Activated T-cell treated with anti-CD3 and anti-CD28 coated beads for 48 hours (primary cell): ENCODE results near the gene ELFN2.

Experiments used
- DNase-seq: peaks from one replicate; pipeline ENCODE4 v3.0.0-alpha.2; 2020; ENCODE audit warnings: low read depth

Gene ELFN2

DNA sequence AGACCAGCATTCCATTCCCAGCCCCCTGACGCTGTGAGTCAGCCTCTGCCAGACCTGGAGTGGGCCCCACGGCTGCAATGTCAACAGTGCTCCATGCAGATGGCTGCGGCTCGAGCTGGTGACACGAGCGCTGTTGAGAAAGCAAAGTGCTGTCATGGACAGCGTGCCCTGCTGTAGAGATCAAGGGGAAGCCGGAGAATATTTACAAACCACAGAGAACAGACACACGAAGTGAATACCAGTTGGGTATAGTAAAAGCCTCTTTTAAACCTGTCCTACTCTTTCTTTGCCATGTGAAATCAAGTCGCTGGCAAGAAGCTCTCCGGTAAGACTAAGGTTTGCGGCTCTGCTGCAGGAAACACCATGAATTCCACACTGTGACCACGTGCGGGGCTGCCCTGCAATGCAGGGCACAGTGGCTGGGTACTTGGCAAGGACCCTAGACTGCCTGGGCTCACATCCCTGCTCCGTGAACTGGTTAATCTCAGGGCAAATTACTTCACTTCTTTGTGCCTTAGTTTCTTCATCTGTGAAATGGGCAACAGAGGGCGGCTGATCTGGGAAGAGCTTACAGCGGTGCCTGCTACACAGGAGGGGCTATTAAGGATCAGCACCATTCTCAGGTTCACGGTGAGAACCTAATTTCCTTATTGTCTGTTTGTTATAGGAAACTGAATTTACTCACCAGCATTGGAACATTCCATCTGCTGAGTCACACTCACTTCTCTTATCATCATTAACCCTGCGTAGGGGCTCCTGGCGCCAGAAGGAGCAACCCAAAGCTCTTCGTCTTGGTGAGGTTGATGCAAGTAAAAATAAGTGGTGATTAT is 27.8 kb upstream of the ELFN2 start:
- DNase-seq, result no peak

DNA sequence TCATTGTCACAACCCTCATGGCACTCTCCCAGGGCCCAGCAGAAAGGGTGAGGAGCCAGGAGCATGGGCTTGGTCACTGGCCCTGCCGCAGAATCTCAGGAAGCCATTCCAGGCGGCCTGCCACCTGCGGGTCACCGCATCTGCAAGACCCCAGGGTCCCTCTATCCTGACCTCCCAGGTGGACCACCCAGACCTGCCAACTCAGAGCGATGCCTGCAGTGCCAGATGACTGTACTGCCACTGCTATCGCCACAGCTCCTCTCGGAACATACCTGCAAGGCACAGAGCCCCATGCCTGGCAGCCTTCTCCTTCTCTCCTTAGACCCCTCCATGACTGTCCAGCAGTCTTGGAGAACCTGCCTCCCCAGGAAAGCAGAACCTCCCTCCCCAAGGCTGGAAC is 26.4 kb upstream of the ELFN2 start:
- no peak for DNase-seq

- DNase-seq, result no peak
Observed at GRCh38 chr22:37451218-37451617, 23.9 kb upstream of the ELFN2 start.

- DNase-seq, result no peak
Observed at GRCh38 chr22:37449331-37450001, 22.2 kb upstream of the ELFN2 start.

- DNase-seq, result no peak
Observed at GRCh38 chr22:37448516-37449127, 21.3 kb upstream of the ELFN2 start.

GRCh38 chr22:37445501-37445900 is 18.2 kb upstream of the ELFN2 start:
- DNase-seq, result no peak

- DNase-seq, result no peak
Observed at GRCh38 chr22:37443977-37444376, 16.7 kb upstream of the ELFN2 start.

DNA sequence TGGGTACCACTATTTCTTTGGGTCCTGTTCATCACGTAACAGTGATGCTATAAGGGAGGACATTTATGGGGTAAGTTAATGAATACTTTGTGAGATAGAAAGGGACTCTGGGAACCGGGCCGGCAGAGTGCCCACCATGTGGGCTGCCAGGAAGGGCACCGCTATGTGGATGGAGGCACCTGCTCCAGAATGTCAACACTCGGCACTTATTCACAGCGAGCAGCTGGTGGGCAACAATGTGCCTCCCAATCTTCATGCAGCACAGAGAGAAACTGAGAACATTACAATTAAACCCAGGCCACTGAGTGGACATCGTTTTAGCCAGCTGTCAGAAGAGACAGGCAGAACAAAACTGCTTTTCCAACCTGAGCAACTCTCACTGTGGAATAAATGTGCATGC is 15.8 kb upstream of the ELFN2 start:
- no peak for DNase-seq

DNA sequence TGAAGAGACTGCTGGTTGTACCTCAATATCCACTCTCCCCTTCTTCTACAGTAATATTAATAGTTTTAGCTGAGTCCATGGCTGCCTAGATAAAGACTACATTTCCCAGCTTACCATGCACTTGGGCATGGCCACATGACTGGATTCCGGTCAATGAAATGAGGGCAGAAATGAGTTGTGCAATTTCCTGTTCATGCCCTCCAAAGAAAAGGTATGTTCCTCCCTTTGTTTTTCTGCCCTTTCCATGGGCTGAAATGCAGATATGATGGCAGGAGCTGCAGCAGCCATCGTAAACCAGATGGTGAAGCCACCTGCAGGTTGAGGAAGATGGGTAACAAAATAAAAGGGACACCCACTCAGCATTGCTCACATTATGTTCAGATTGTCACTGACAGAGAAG is 15.3 kb upstream of the ELFN2 start:
- DNase-seq, result no peak

- no peak for DNase-seq
Observed at GRCh38 chr22:37442135-37442534, 14.9 kb upstream of the ELFN2 start.

DNA sequence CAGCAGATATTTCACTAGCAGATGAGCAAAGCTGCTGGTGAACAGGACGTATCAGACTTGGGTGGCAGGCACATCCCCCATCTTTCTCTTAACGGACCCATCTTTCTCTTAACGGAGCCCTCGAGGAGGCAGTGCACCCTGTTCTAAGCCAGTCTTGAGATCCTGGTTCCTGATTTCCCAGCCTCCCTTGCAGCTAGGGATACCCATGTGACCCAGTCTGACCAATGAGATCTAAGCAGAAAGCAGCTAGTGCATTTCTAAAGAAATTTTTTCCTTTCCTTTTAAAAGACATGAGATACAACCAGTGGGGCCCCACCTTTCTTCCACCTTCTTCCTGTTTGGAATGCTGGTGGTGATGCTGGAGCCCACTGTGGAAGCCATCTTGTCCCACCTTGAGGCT is 13.6 kb upstream of the ELFN2 start:
- DNase-seq, result no peak

DNA sequence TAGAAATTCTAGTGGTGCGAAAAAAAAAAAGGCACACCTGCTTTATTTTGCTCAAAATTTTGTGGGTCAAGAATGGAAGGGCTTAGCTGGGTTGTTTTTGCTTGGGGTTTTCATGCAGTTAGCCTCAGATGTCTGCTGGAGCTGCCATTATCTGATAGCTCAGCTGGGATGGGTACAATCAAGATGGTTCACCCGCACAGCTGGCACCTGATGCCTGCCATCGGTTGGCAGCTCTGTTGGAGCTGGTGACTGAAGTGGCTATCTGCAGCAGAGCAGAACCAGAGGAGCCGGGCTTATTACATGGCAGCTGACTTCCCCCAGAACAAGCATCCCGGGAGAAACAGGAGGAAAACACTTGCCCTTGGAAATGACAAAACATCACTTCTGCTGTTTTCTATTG is 12.1 kb upstream of the ELFN2 start:
- DNase-seq, result no peak

GRCh38 chr22:37435970-37436603 is 8.8 kb upstream of the ELFN2 start:
- no peak for DNase-seq

DNA sequence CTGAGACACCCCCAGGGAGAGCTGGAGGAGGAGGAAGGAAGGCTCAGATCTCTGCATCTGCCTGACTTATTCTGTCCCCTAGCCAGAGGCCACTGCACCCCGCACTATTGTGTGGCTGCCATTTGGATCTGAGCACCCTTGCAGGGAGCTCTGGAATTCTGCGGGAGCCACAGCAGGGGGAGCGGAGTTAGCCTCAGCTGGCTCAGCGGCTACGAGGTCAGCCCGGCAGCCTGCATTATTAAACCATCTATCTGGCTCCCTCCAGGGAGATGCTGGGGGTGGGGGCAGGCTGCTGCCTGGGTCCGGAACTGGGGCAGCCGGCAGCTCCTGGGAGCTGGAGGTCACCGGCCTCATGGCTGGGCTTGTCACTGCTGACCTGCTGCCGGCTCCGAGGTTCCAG is 6.5 kb upstream of the ELFN2 start:
- no peak for DNase-seq

- DNase-seq, result no peak
Observed at GRCh38 chr22:37432708-37433054, 5.4 kb upstream of the ELFN2 start.

DNA sequence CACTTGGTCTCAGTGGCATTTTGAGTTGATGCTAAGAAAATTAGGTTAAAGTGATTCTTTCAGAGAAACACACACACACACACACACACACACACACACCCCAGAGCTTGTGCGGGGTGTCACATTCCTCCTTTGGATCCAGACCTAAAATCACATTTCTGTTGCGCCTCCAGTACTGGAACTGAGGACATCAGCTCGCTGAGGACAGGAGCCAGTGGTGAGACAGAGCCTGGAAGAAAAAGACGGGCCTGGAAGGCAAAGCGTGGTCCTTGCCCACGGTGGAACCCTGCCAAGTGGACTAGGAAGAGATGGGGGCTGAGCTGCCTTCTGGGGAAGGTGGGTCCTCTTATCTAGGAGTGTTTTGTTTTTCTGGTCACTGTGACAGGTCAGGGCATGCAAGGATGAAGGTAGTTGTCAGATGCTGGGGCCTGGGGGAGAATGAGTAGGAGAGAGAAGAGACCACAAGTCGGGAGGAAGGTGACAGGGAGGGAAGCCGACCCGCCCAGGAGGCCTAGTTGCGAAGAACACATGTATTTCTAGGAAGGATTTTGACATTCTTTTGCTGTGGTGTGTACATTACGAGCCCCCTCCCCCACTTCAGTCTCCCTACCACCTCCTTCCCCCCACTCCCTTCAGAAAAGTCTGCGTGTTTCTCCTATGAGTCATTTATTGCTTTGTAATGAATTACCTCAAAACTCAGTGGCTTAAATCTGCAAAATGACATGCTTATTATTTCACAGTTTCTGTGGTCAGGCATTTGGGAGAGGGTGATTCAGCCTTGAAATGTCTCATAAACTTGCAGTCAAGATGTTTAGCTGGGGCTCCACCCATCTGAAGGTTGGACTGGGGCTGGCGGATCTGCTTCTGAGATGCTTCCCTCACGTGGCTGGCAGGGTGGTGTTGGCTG is 4.8 kb upstream of the ELFN2 start:
- DNase-seq, result peak; percentile 43

DNA sequence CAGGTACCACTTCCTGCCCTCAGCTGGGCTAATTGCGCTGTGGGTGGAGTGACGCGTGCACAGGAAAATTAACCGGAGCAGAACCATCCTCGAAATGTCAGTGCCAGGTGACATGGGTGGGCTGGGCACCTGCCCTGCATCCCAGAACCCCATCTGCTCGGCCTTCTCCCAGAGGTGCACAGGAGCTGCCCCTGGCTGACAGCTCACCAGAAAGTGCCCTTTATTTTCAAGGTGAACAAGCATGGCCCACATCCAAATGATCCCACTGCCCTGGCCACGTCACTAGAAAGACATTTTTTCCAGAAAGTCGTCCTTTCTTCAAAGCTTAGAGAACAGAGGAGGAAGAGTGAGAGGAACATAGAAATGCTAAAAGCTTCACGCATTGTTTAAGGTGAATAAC is 4.1 kb upstream of the ELFN2 start:
- DNase-seq, result no peak

GRCh38 chr22:37430941-37431340 is 3.7 kb upstream of the ELFN2 start:
- DNase-seq, result no peak

GRCh38 chr22:37428649-37429586 is 1.6 kb upstream of the ELFN2 start:
- DNase-seq, result peak; percentile 37

- no peak for DNase-seq
Observed at GRCh38 chr22:37427711-37428635, 694 bp upstream of the ELFN2 start.
